Measurements from ENCODE around the gene GRIN2A.

GRCh38 chr16:9818702-9819101 lies 363.5 kb downstream of the GRIN2A start:
- TF ChIP-seq POLR2AphosphoS5 (IDR thresholded peaks at IDR 0.05; ENCODE audit: borderline replicate concordance, low read depth, low read length) (no peak), EZH2 (IDR thresholded peaks at IDR 0.05) (no peak)

Data from SK-N-MC (cell line).